HCT116 (cell line): Measurements from ENCODE around the gene HNRNPH3. TPM values are rescaled to one million over a fixed set of nuclear protein-coding genes. Genes with fewer than 3 reads are reported as not detected.

Experiments used
- ATAC-seq: fragments of 200-7000 bp; cut with Tn5 transposase; 2 replicates; pipeline ENCODE4 v1.9.1; 2020; ENCODE audit warnings: mild to moderate bottlenecking, moderate library complexity
- BruUV-seq: library from RNA; stranded (reverse); fragments of 400-500 nt; replicated peaks from 2 replicates; lab custom pipeline; 2021; lab: Mats Ljungman, UMichigan
- CTCF ChIA-PET: fragments of 300-600 bp; sonication (Branson Sonifier 250); formaldehyde crosslinking; loops from one replicate; lab custom pipeline; 2021; ENCODE audit warnings: antibody characterized with exemption; lab: Charles Lee
- POLR2A ChIA-PET: fragments of 300-600, 350-600 bp; sonication (Branson Sonifier 250); formaldehyde crosslinking; loops from one replicate; lab custom pipeline; 2021; ENCODE audit warnings: antibody characterized with exemption; lab: Charles Lee
- RAD21 ChIA-PET, 2 experiments: fragments of 300-600 bp; sonication (Branson Sonifier 250); formaldehyde crosslinking; loops; one replicate each; lab custom pipeline; 2023; ENCODE audit warnings: low total read pairs in 2 of 2; ENCODE audit not compliant: uncharacterized antibody in 2 of 2, unreplicated experiment in 2 of 2, low non-redundant PET in 1 of 2; lab: Charles Lee
- DNase-seq: peaks from one replicate; pipeline ENCODE4 v3.0.0-alpha.2; 2010; ENCODE audit warnings: low read depth, low spot score
- H2AFZ ChIP-seq: fragments of 200-600 bp; shearing (Covaris generic), sonication (generic); 2 replicates; pipeline ENCODE4 v1.6.1; 2017; ENCODE audit warnings: low read depth, mixed run types, mixed read lengths, antibody characterized with exemption, low read length; ENCODE audit not compliant: poor library complexity, severe bottlenecking
- H3K27ac ChIP-seq: 2 replicates; pipeline ENCODE4 v1.5.1; 2012; ENCODE audit warnings: low read depth, low read length
- H3K27me3 ChIP-seq: fragments of 200-600 bp; sonication (generic); 2 replicates; pipeline ENCODE4 v1.6.1; 2016; ENCODE audit warnings: mixed run types, low read length, mixed read lengths; ENCODE audit not compliant: insufficient read depth
- H3K36me3 ChIP-seq, 2 experiments: fragments of 200-500 bp in 1 of 2; fragments of 200-600 bp in 1 of 2; sonication (Bioruptor generic) in 1 of 2; sonication (generic) in 1 of 2; 2 replicates each; pipeline versions ENCODE4 v1.5.1 to v1.6.1; 2014 to 2016; ENCODE audit warnings: low read length in 2 of 2, inconsistent platforms in 1 of 2, mixed read lengths in 1 of 2, mixed run types in 1 of 2; ENCODE audit not compliant: insufficient read depth in 2 of 2, control insufficient read depth in 1 of 2
- H3K4me1 ChIP-seq, 2 experiments: fragments of 200-600 bp in 1 of 2; sonication (generic) in 1 of 2; 2 replicates each; pipeline versions ENCODE4 v1.5.1 to v1.6.1; 2012 to 2017; ENCODE audit warnings: low read length in 2 of 2, inconsistent platforms in 1 of 2, mild to moderate bottlenecking in 1 of 2, mixed read lengths in 1 of 2, mixed run types in 1 of 2, moderate library complexity in 1 of 2; ENCODE audit not compliant: insufficient read depth in 2 of 2, control insufficient read depth in 1 of 2
- H3K4me2 ChIP-seq: fragments of 200-600 bp; sonication (generic); 2 replicates; pipeline ENCODE4 v1.6.1; 2017; ENCODE audit warnings: mixed run types, low read length, mixed read lengths
- H3K4me3 ChIP-seq, 2 experiments: fragments of 200-600 bp in 1 of 2; sonication (generic) in 1 of 2; replicated peaks in 1 of 2; 2 replicates each; pipeline ENCODE4 v1.5.1; 2011 to 2016; ENCODE audit warnings: low read length in 2 of 2, control low read depth in 1 of 2, low read depth in 1 of 2, mild to moderate bottlenecking in 1 of 2, mixed read lengths in 1 of 2, mixed run types in 1 of 2
- H3K79me2 ChIP-seq: fragments of 200-600 bp; sonication (generic); 2 replicates; pipeline ENCODE4 v1.6.1; 2017; ENCODE audit warnings: mild to moderate bottlenecking, mixed run types, low read length, moderate library complexity, mixed read lengths; ENCODE audit not compliant: insufficient read depth
- H3K9ac ChIP-seq: fragments of 200-600 bp; sonication (generic); 2 replicates; pipeline ENCODE4 v1.6.1; 2016; ENCODE audit warnings: low read length, mixed read lengths
- H3K9me2 ChIP-seq: fragments of 200-600 bp; sonication (generic), shearing (Covaris generic); 2 replicates; pipeline ENCODE4 v1.6.1; 2017; ENCODE audit warnings: mixed run types, mild to moderate bottlenecking, moderate library complexity; ENCODE audit not compliant: insufficient read depth
- H3K9me3 ChIP-seq, 2 experiments: fragments of 200-500 bp in 1 of 2; fragments of 200-600 bp in 1 of 2; sonication (Bioruptor generic) in 1 of 2; sonication (generic) in 1 of 2; 2 replicates each; pipeline ENCODE4 v1.6.1; 2014 to 2017; ENCODE audit warnings: low read length in 2 of 2, mixed read lengths in 2 of 2, inconsistent platforms in 1 of 2, low read depth in 1 of 2, mild to moderate bottlenecking in 1 of 2, mixed run types in 1 of 2, moderate library complexity in 1 of 2; ENCODE audit not compliant: control insufficient read depth in 1 of 2, insufficient read depth in 1 of 2
- H4K20me1 ChIP-seq: fragments of 200-600 bp; sonication (generic), shearing (Covaris generic); 2 replicates; pipeline ENCODE4 v1.6.1; 2017; ENCODE audit warnings: mixed run types, mild to moderate bottlenecking, moderate library complexity; ENCODE audit not compliant: insufficient read depth
- CBX3 ChIP-seq: IDR thresholded peaks from 2 replicates; pipeline ENCODE4 v1.6.1; 2012; ENCODE audit warnings: low read depth
- EGR1 ChIP-seq: IDR thresholded peaks from 2 replicates; pipeline ENCODE4 v1.6.1; 2012; ENCODE audit warnings: low read depth
- ELF1 ChIP-seq: IDR thresholded peaks from 2 replicates; pipeline ENCODE4 v1.6.1; 2012; ENCODE audit warnings: low read depth, borderline replicate concordance
- EZH2phosphoT487 ChIP-seq: fragments of 200-600 bp; IDR thresholded peaks from 2 replicates; pipeline ENCODE4 v1.6.1; 2018; ENCODE audit warnings: antibody characterized with exemption, borderline replicate concordance
- FOSL1 ChIP-seq: IDR thresholded peaks from 2 replicates; pipeline ENCODE4 v1.6.1; 2012; ENCODE audit warnings: low read depth
- JUND ChIP-seq: IDR thresholded peaks from 2 replicates; pipeline ENCODE4 v1.6.1; 2012
- POLR2A ChIP-seq: IDR thresholded peaks from 2 replicates; pipeline ENCODE4 v1.7.0; 2011; ENCODE audit warnings: borderline replicate concordance; ENCODE audit not compliant: insufficient read depth, insufficient read length; ENCODE audit errors: extremely low read depth
- POLR2AphosphoS5 ChIP-seq: IDR thresholded peaks from 2 replicates; pipeline ENCODE4 v1.6.1; 2011; ENCODE audit warnings: mild to moderate bottlenecking, low read depth, low read length, moderate library complexity
- RAD21 ChIP-seq: IDR thresholded peaks from 2 replicates; pipeline ENCODE4 v1.6.1; 2012; ENCODE audit warnings: low read depth, mild to moderate bottlenecking
- SIN3A ChIP-seq: IDR thresholded peaks from 2 replicates; pipeline ENCODE4 v1.6.1; 2012; ENCODE audit warnings: low read depth
- SP1 ChIP-seq: IDR thresholded peaks from 2 replicates; pipeline ENCODE4 v1.6.1; 2012; ENCODE audit warnings: low read depth
- ZNF274 ChIP-seq: fragments of 200-500 bp; sonication (Bioruptor generic); IDR thresholded peaks from 2 replicates; pipeline ENCODE4 v1.6.1; 2014; ENCODE audit warnings: mild to moderate bottlenecking, low read depth, low read length, inconsistent platforms
- intact Hi-C: fragments of 100-400 bp; cut with micrococcal nuclease; formaldehyde crosslinking; loops from 2 replicates; pipeline ENCODE4 v1.10.0; 2022
- total RNA-seq: library from RNA; stranded (reverse); gene quantifications from one replicate; pipeline ENCODE4 v1.2.1, GENCODE V29; 2021; ENCODE audit not compliant: unreplicated experiment
- TF ChIP-seq, protein P1 (sequence below): IDR thresholded peaks from 2 replicates; pipeline ENCODE4 v1.6.1; 2012
- TF ChIP-seq, protein P2 (sequence below), 3 experiments: fragments of 200-600 bp in 1 of 3; sonication (generic) in 1 of 3; IDR thresholded peaks in 2 of 3; conservative IDR thresholded peaks in 1 of 3; 2 replicates each; pipeline ENCODE4 v1.5.1; 2012 to 2017; ENCODE audit warnings: low read depth in 2 of 3, low read length in 2 of 3, antibody characterized with exemption in 1 of 3, borderline replicate concordance in 1 of 3, control low read depth in 1 of 3, mild to moderate bottlenecking in 1 of 3, mixed read lengths in 1 of 3, mixed run types in 1 of 3, moderate library complexity in 1 of 3; ENCODE audit not compliant: insufficient read depth in 1 of 3

The HNRNPH3 gene
- total RNA-seq, 1 experiment from 2014 or later: 126 TPM

DNA sequence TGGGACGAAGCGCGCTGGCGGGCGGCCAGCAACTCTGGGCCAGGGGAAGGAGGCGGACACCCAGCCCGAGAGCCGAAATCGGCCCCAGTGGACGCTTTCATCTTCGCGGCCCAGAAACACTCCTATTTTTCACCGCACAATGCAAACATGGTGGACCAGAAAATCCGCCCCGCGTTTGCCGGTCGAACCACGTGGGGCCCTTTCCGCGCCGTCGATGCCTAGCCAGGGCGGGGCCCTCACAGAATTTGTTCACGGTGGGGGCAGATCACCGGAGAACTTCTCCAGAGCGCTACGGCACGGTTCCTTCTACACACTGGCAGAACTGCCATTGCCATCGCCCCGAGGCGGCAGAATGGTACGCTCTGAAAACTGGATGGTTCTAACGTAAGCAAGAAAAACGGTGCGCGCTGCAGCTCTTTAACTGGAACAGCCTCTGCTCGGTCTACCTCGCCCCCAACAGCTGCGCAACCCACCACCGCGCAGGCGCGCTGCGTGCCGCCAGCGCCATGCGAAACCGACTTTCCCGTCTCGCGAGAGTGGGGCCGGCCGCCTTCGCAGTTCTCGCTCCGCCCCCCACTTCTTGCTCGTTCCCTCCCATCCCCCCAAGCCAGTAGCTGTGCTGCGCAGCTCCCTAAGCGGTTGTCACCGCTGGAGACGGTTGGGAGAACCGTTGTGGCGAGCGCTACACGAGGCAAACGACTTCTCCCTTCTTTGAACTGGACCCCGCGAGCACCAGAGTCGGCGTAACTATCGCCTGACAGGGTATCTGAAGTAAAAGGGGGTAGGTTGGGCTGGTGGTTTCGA lies at the start of gene HNRNPH3 (continued):
- TF ChIP-seq POLR2AphosphoS5 (peak; percentile 99), EZH2phosphoT487 (no peak), EGR1 (peak; percentile 80)
- TF ChIP-seq, protein P1, sequence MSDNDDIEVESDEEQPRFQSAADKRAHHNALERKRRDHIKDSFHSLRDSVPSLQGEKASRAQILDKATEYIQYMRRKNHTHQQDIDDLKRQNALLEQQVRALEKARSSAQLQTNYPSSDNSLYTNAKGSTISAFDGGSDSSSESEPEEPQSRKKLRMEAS: peak; percentile 96

DNA sequence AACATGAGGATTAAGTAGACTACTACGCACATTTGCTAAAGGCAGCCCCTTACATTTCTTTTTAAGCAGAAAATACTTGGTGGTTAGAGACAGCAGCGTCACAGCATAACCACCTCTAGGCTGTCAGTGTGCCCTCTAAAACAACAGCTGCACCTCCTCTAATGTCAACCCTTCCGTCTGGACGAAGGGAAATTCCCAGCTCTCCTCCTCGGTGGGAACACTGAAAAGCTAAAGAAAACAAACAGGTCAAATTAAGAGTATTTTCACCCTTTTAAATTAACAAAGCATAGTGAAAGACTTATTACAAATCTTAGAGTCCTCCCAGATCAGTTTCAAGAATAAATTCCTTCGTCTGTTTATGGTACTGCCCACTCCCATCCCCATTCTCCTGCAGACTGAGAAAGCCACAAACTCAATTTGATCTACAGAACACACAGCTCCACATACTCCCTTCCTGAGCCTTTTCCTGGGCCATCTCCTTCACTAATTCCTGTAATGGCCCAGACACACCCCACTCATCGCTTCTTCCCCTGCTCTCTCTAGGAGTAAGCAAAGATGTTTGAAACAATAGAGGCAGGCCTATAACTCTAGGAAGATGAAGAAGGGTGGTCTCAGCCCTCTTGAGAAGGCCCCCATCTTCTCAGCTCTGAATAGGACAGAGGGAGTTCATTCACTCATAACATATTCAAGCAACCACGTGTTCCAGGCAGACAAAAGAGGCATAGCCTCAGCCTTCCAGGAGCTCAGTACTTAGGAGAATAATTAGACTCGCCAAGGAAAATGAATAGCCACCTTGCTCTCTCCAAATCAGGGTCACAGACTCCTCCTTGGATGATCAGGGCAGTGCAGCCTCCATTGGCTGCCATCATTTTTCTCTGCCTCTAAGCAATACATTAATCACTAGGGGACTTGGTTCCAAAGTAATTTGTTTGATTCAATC lies 47.5 kb upstream of the HNRNPH3 start:
- no peak for TF ChIP-seq CBX3
- no peak for TF ChIP-seq FOSL1
- no peak for TF ChIP-seq ELF1
- no peak for TF ChIP-seq SP1
- TF ChIP-seq ZNF274: no peak
- no peak for TF ChIP-seq JUND
- TF ChIP-seq POLR2A: no peak
- TF ChIP-seq SIN3A: no peak
- TF ChIP-seq POLR2AphosphoS5: no peak
- no peak for TF ChIP-seq RAD21
- TF ChIP-seq, protein P2, sequence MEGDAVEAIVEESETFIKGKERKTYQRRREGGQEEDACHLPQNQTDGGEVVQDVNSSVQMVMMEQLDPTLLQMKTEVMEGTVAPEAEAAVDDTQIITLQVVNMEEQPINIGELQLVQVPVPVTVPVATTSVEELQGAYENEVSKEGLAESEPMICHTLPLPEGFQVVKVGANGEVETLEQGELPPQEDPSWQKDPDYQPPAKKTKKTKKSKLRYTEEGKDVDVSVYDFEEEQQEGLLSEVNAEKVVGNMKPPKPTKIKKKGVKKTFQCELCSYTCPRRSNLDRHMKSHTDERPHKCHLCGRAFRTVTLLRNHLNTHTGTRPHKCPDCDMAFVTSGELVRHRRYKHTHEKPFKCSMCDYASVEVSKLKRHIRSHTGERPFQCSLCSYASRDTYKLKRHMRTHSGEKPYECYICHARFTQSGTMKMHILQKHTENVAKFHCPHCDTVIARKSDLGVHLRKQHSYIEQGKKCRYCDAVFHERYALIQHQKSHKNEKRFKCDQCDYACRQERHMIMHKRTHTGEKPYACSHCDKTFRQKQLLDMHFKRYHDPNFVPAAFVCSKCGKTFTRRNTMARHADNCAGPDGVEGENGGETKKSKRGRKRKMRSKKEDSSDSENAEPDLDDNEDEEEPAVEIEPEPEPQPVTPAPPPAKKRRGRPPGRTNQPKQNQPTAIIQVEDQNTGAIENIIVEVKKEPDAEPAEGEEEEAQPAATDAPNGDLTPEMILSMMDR (IDR thresholded peaks at IDR 0.05 in 2 of 3, conservative IDR thresholded peaks at IDR 0.05 in 1 of 3; ENCODE audit: borderline replicate concordance in 1 of 3, insufficient read depth in 1 of 3, low read depth in 2 of 3, low read length in 2 of 3): no peak
- no peak for TF ChIP-seq EZH2phosphoT487
- TF ChIP-seq, all 23 proteins: peak for 0
- CTCF ChIA-PET: interaction anchor here (0.9 kb wide), 1 partner anchor 71 kb away, joined by 4 read pairs; no protein-coding TSS in a partner anchor
- no TSS peak for BruUV-seq
- Histone ChIP-seq H3K27ac (no peak overlapping the region), H2AFZ (no peak overlapping the region), H3K36me3 (no peaks in the 10 kb centered on the region), H3K4me3 (no peak overlapping the region), H3K4me1 (no peaks in the 10 kb centered on the region), H3K4me2 (no peak overlapping the region), H3K9me3 (no peaks in the 10 kb centered on the region), H3K9me2 (no peaks in the 10 kb centered on the region), H3K27me3 (no peaks in the 10 kb centered on the region), H3K9ac (no peak overlapping the region), H3K79me2 (no peaks in the 10 kb centered on the region), H4K20me1 (no peaks in the 10 kb centered on the region)
- POLR2A ChIA-PET: no interaction called here
- RAD21 ChIA-PET: no interaction called here
- no peak for DNase-seq
- ATAC-seq: no peak
- intact Hi-C loops: no loop called here
